Activated CD8-positive, alpha-beta T cell treated with anti-CD3 and anti-CD28 coated beads for 36 hours (primary cell): Measurements from ENCODE around the gene ST3GAL3. TPM values are rescaled to one million over a fixed set of nuclear protein-coding genes. Genes with fewer than 3 reads are reported as not detected.

Experiments used
- ATAC-seq: fragments of 200-7000 bp; cut with Tn5 transposase; one replicate; pipeline ENCODE4 v1.10.0; 2021; ENCODE audit warnings: mild to moderate bottlenecking, moderate library complexity
- CTCF ChIA-PET: fragments of 350-600 bp; sonication (Branson Sonifier 250); formaldehyde crosslinking; loops from one replicate; lab custom pipeline; 2021; ENCODE audit warnings: antibody characterized with exemption; lab: Charles Lee
- POLR2A ChIA-PET: fragments of 350-600 bp; sonication (Branson Sonifier 250); formaldehyde crosslinking; loops from one replicate; lab custom pipeline; 2021; ENCODE audit warnings: antibody characterized with exemption; lab: Charles Lee
- DNase-seq: peaks from one replicate; pipeline ENCODE4 v3.0.0-alpha.2; 2020
- H3K27ac Mint-ChIP-seq: one replicate; pipeline ENCODE4 v1.8.0; 2021; ENCODE audit warnings: mild to moderate bottlenecking, mixed read lengths
- H3K27me3 Mint-ChIP-seq: one replicate; pipeline ENCODE4 v1.8.0; 2021; ENCODE audit warnings: mixed read lengths
- H3K36me3 Mint-ChIP-seq: one replicate; pipeline ENCODE4 v1.8.0; 2021; ENCODE audit warnings: low read depth, mixed read lengths
- H3K4me1 Mint-ChIP-seq: one replicate; pipeline ENCODE4 v1.8.0; 2021; ENCODE audit warnings: low read depth, mixed read lengths
- H3K4me3 Mint-ChIP-seq: one replicate; pipeline ENCODE4 v1.8.0; 2021; ENCODE audit warnings: mild to moderate bottlenecking, moderate library complexity, mixed read lengths
- H3K9me3 Mint-ChIP-seq: one replicate; pipeline ENCODE4 v1.8.0; 2021; ENCODE audit warnings: mixed read lengths
- intact Hi-C: fragments of 100-400 bp; cut with micrococcal nuclease; formaldehyde crosslinking; loops from one replicate; pipeline ENCODE4 v1.10.0; 2022
- total RNA-seq, 2 experiments: library from RNA; stranded (reverse); gene quantifications; one replicate each; pipeline ENCODE4 v1.2.3, GENCODE V29; 2021
- TF ChIP-seq, protein P1 (sequence below): fragments of 200-600 bp; IDR thresholded peaks from one replicate; pipeline ENCODE4 v1.8.0; 2022; ENCODE audit warnings: antibody characterized with exemption, mild to moderate bottlenecking

Gene ST3GAL3
- total RNA-seq, 2 experiments from 2014 or later: 14.5 to 20.0 TPM

DNA sequence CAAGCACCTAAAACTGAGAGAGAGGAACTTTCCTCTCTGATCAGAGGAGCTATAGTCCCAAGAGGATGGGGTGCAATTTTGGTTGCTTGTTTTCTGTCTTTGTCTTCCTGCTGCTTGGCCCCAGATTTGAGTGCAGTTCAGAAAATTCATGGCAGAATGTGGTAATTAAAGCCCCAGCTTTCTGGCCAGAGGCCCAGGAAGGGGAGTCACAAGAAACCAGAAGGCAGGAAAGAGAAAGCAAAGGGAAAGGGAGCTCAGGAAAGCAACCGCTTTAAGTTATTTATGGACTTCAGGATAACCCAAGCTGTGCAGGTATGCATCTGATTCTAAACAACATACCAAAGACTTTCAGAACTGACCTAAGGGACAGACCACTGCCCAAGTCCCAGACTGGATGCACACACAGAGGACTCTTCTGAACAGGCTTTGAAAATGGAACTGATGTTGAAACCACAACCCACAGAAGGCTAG lies 88.8 kb downstream of the ST3GAL3 start:
- CTCF ChIA-PET: interaction anchor here (0.8 to 1.5 kb wide), 4 partner anchors 11 to 139 kb away, joined by 3 to 8 read pairs (median 4); no protein-coding TSS in a partner anchor
- Mint-ChIP-seq H3K27ac (no peak overlapping the region), H3K36me3 (peaks cover 7% of the 10 kb centered on the region), H3K9me3 (no peaks in the 10 kb centered on the region), H3K27me3 (no peaks in the 10 kb centered on the region), H3K4me1 (peaks cover 12% of the 10 kb centered on the region), H3K4me3 (no peak overlapping the region)
- TF ChIP-seq, protein P1, sequence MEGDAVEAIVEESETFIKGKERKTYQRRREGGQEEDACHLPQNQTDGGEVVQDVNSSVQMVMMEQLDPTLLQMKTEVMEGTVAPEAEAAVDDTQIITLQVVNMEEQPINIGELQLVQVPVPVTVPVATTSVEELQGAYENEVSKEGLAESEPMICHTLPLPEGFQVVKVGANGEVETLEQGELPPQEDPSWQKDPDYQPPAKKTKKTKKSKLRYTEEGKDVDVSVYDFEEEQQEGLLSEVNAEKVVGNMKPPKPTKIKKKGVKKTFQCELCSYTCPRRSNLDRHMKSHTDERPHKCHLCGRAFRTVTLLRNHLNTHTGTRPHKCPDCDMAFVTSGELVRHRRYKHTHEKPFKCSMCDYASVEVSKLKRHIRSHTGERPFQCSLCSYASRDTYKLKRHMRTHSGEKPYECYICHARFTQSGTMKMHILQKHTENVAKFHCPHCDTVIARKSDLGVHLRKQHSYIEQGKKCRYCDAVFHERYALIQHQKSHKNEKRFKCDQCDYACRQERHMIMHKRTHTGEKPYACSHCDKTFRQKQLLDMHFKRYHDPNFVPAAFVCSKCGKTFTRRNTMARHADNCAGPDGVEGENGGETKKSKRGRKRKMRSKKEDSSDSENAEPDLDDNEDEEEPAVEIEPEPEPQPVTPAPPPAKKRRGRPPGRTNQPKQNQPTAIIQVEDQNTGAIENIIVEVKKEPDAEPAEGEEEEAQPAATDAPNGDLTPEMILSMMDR: no peak
- ATAC-seq: no peak
- DNase-seq: no peak
- POLR2A ChIA-PET: interaction anchor here (1.1 kb wide), 1 partner anchor 11 kb away, joined by 3 read pairs; no protein-coding TSS in a partner anchor
- intact Hi-C loops: no loop called here

DNA sequence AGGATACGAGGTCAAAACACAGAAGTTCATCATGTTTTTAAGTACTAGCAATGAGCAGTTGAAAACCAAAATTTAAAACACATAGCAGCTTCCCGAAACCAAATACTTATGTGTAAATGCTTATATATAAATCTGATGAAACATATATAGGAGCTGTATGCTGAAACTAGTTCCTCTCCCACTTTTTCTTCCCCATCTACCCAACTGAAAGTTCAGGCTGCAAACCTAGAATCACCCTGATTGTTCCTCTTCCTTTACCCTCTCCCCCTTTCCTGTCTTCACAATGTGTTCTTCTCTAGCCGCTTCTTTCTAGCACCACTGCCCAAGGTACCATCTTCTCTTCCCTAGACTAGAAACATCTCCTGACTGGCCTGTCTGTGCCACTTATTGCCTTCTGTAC lies 90.6 kb downstream of the ST3GAL3 start:
- Mint-ChIP-seq H3K36me3 (peaks cover 8% of the 10 kb centered on the region), H3K27ac (no peak overlapping the region), H3K27me3 (no peaks in the 10 kb centered on the region), H3K4me3 (no peak overlapping the region), H3K9me3 (no peaks in the 10 kb centered on the region), H3K4me1 (peaks cover 12% of the 10 kb centered on the region)
- no peak for DNase-seq
- no peak for ATAC-seq
- POLR2A ChIA-PET: no interaction called here
- CTCF ChIA-PET: no interaction called here
- intact Hi-C loops: no loop called here
- TF ChIP-seq, protein P1: no peak

GRCh38 chr1:43799656-43800635 lies 92.6 kb downstream of the ST3GAL3 start:
- intact Hi-C loops: no loop called here
- CTCF ChIA-PET: interaction anchor here (0.7 to 1.6 kb wide), 2 partner anchors 37 to 135 kb away, joined by 3 read pairs; no protein-coding TSS in a partner anchor
- peak; percentile 33 for DNase-seq
- peaks cover 12% of the 10 kb centered on the region for H3K4me1 Mint-ChIP-seq
- no peaks in the 10 kb centered on the region for H3K27me3 Mint-ChIP-seq
- H3K36me3 Mint-ChIP-seq: peaks cover 7% of the 10 kb centered on the region
- H3K27ac Mint-ChIP-seq: peak overlapping the region; percentile 51
- H3K9me3 Mint-ChIP-seq: no peaks in the 10 kb centered on the region
- peak; percentile 82 for ATAC-seq
- no peak overlapping the region for H3K4me3 Mint-ChIP-seq
- TF ChIP-seq, protein P1: no peak
- POLR2A ChIA-PET: no interaction called here

DNA sequence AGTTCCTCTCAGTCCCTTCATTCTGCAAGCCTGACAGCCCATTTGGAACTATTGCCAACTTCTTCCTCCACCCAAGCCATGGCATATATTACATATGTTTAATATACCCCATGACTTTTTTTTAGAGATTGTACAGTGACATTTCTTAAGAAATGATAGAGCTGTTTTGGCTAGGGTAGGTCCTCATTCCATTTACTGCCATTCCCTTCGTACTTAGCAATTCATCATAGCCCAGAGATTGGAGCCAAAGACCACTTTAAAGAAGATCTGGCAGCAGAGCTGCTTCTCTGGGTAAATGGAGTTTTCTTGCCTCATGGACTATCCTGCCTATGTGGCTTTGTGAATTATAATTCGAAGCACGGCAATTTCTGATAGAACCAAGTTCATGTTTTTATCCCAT lies 93.4 kb downstream of the ST3GAL3 start:
- TF ChIP-seq, protein P1: no peak
- DNase-seq: no peak
- Mint-ChIP-seq H3K9me3 (no peaks in the 10 kb centered on the region), H3K4me3 (no peak overlapping the region), H3K4me1 (peaks cover 12% of the 10 kb centered on the region), H3K27me3 (no peaks in the 10 kb centered on the region), H3K36me3 (peaks cover 7% of the 10 kb centered on the region), H3K27ac (no peak overlapping the region)
- intact Hi-C loops: no loop called here
- ChIA-PET POLR2A (no interaction called here), CTCF (no interaction called here)
- no peak for ATAC-seq

- ATAC-seq: no peak
- TF ChIP-seq, protein P1: no peak
- ChIA-PET POLR2A (no interaction called here), CTCF (interaction anchor here (1.5 kb wide), 1 partner anchor 37 kb away, joined by 4 read pairs; no protein-coding TSS in a partner anchor)
- Mint-ChIP-seq H3K27me3 (no peaks in the 10 kb centered on the region), H3K4me3 (no peak overlapping the region), H3K36me3 (peaks cover 7% of the 10 kb centered on the region), H3K27ac (no peak overlapping the region), H3K9me3 (no peaks in the 10 kb centered on the region), H3K4me1 (peaks cover 12% of the 10 kb centered on the region)
- intact Hi-C loops: no loop called here
- no peak for DNase-seq
Measured at GRCh38 chr1:43801203-43801602, 93.9 kb downstream of the ST3GAL3 start.
